Measurements from ENCODE around the gene ANKRD39.
A peak's percentile ranks its signal among the peaks of the same experiment; 100 is the strongest.

The ANKRD39 gene

DNA sequence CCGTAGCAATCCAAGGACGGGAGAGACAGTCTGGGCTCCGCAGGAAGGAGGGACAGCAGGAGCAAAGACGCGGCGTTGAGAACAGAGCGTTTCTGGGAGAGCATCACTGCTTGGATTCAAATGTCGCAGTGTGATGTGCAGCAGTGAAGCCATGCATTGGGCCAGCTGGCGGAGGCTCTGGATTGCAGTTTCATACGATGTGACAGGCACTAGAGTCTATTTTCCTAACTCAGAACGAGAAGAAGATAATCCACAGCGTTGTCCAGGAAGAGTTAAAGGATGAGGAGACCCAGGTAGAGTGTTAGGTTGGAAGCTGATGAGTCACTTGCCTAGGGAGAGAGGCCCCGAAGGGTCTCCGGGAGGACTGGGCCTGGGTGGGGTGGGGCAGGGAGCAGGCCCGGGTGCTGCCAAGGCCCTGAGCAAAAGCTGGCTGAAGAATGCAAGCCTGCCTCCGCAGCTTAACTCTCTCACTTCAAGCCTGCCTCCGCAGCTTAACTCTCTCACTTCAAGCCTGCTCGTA lies 29.7 kb upstream of the ANKRD39 start:
- no peak for DNase-seq (ENCODE audit: low spot score)

GRCh38 chr2:96885432-96886347 lies 27.9 kb upstream of the ANKRD39 start:
- no peak for DNase-seq (ENCODE audit: low spot score)

- DNase-seq (ENCODE audit: low spot score), result no peak
Observed at GRCh38 chr2:96884299-96885094, 26.7 kb upstream of the ANKRD39 start.

DNA sequence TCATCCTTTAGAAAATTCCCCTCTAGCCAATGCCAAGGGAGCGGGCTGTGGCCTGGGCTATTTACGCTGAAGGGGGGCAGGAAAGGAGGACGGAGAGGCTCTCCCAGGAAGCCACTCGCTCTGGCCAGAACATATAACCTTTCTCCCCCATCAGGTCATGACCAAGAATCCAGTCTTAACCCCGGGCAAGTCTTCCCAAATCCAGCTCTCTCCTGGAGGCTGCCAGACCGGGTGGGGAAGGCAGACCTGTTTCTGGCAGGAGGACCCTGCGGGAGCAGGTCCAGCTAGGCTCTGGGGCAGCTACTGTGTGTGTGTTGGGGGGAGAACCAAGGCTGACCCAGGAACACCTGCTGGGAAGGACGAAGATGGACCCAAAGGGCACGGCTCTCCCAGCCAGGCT lies 25.5 kb upstream of the ANKRD39 start:
- no peak for DNase-seq (ENCODE audit: low spot score)

DNA sequence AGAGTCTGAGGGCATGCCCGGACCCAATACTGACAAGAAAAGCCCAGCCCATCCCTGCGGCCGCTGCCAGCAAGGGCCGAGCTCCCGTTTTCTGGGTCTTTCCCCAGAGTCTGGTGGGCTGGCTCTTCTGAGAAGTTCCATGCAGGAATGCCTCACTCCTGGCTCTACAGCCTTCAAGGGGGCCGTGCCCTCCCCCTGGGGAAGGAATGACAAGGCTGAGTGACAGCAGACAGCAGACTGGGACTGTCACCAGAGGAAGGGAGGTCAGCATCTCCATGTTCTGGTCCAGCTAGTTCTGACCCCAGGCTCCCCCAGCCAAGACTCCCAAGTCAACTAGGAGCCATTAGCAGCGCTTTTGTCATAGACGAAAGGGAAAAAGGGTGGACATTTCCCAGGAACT lies 25.1 kb upstream of the ANKRD39 start:
- no peak for DNase-seq (ENCODE audit: low spot score)

DNA sequence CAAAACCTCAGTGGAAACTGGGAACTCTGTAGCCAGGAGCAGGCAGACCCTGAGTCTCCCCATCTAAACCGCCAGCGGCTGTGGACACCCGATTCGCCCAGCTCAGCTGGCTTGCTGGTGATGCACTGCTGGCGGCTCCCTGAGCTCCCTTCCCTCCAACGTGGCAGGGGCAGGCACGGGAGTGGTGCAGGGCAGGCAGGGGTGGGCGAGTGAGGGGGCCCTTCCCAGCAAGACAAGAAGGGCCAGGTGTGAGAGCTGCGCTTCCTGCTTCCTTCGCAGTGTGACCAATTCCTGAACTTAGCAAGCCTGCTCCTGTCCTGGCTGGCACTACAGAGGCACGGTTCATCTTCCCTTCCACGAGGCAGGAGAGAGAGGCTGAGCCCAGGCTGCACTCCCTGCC lies 24.4 kb upstream of the ANKRD39 start:
- DNase-seq (ENCODE audit: low spot score), result no peak

DNA sequence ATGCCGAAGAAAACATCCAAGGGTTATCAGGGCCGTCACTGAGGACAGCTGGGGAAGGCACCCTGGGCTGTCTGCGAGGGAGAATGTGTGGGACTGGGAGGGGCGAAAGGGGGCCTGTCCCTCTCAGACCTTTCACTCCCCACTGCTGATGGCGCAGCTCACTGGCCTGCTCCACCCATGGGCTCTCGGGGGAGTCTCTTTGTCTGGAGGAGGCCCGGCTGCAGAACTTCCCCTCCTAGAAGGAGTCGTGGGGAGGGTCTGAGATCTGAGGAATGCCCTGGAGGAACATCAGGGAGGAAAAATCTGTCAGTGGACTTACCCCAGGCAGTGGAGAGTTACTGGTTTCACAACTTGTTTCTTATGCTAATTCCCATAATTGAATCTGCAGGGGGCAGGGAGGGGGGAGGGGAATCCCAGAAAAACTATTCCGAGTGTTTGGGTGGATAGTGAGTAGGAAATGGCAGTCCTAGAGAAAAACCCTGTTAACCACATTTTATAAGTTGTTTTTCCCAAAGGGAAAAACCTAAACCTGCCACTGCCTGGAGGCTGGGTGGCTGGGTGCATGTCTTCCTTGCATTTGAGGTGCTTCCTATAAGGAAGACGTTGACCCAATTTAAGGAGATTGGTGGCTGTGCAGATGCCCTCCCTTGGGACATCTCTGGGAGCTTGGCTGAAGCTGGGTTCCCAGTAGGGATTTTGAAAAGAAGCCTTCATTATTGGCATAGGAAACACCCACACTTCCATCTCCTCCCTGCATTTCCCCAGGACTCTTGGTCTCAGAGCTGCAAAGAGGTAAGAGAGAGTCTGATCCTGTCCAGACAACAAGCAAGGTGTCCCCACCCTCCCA lies 23.8 kb upstream of the ANKRD39 start:
- DNase-seq (ENCODE audit: low spot score), result no peak

GRCh38 chr2:96880891-96881273 lies 23.1 kb upstream of the ANKRD39 start:
- DNase-seq (ENCODE audit: low spot score), result no peak

DNA sequence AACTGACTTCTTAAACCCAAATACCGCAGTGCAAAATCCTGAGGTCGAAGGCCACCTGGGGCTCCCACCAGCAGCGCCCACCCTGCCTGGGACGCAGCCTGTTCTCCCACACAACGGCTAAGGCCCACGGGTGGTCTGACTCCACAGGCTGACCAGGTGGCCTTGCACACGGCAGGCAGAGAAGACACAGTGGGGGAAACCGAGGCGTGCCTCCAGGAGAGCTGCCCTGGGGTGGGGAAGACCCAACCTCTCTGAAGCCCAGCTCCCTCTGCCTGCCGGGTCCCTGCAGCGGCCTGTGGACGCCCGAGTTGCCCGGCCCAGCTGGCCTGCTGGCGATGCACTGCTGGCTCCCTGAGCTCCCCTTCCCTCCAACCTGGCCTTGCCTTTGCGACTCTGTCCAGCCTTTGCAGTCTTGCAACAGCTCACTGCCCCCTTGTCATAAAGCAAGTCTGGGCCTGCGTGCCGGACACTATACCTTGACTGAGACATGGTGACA lies 21.8 kb upstream of the ANKRD39 start:
- DNase-seq (ENCODE audit: low spot score), result no peak

DNA sequence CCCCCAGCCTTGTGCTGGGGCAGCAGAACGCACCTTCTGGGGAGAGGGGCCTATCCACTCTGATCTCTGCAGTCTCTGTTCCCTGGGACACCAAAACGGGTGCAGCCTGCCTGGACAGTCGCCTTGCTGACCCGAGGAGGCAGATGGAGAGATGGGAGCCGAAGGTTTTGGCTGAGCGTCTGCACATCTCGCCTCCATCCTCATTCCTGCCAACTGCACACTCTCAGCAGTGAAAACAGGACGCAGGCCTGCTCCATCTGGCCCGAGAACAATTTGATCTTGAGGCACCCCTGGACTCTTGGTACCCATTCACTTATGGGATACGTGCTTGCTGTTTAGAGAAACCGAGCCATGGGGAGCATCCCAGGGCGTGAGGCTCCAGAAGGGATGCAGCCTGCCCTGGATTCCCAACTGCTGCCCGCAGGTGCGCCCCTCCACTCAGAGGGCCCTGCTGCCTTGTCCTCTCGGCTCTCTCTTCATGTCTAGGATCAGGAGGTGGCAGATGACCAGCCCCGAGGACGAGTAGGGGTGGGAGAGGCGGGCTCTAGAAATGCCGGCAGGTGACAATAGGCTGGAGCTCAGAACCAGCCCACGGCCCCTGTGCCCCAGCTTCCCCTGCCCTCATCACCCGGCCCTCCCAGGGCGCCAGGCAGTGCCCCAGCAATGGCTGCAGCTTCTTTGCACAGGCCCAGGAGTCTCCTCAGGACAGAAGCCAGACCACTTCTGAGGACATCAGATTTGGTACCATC lies 21.2 kb upstream of the ANKRD39 start:
- DNase-seq (ENCODE audit: low spot score), result no peak

DNA sequence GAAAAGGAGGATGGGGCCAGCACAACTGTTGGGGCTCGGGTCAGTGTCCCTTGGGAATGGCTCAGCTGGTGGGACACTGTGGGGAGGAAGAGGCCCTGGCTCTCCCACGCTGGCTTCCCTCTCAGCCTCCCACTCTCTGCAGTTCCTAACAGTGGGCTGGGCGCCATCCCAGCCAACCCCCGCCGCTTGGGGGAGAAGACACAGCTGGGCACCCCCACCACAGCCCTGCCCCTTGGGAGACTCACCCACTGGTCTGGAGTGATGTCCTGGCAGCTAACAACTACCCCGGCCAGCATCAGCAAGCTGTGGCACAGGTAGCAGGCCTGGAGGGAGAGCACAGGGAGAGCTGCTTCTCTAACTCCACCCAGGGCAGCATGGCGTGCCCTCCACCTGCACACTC lies 20.4 kb upstream of the ANKRD39 start:
- DNase-seq (ENCODE audit: low spot score), result no peak

- DNase-seq (ENCODE audit: low spot score), result no peak
Observed at GRCh38 chr2:96877631-96878092, 19.8 kb upstream of the ANKRD39 start.

GRCh38 chr2:96877042-96877451 lies 19.2 kb upstream of the ANKRD39 start:
- no peak for DNase-seq (ENCODE audit: low spot score)

- no peak for DNase-seq (ENCODE audit: low spot score)
Observed at GRCh38 chr2:96876269-96877041, 18.6 kb upstream of the ANKRD39 start.

GRCh38 chr2:96875498-96876268 lies 17.9 kb upstream of the ANKRD39 start:
- DNase-seq (ENCODE audit: low spot score), result no peak

DNA sequence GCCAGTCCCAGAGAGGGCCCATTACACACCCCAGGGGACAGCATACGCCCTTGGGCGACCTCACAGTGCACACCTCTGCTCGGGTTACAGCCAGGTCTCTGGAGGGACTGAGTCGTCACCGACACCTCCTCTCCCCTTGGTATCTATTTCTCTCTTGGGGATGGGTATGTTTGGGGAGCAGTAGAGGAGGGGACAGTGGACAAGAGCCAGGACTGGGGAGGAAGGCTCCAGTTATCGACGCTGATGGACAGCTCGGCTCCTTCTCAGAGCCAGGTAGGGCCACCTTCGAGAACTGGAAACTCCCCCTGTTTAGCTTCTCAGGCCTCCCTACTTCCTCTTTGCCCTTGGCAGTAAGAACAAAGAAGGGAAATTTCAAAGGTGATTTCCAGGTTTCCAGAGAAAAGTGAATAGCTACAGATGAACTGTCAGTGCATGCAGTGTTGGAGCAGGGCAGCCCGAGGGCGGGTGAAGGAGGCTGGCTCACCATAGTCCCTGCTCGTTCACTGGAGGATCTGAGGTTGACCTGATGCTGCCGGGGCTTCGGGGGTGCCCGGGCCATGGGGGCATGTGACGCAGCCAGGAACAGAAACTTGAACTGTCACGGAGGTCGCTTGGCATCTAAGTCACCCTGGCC lies 16.5 kb upstream of the ANKRD39 start:
- peak; percentile 49 for DNase-seq (ENCODE audit: low spot score)

- no peak for DNase-seq (ENCODE audit: low spot score)
Observed at GRCh38 chr2:96873651-96874096, 15.9 kb upstream of the ANKRD39 start.

GRCh38 chr2:96872591-96873349 lies 15.0 kb upstream of the ANKRD39 start:
- no peak for DNase-seq (ENCODE audit: low spot score)
